ENCODE measurements around the gene RELB.
A peak's percentile ranks its signal among the peaks of the same experiment; 100 is the strongest.

Gene RELB

DNA sequence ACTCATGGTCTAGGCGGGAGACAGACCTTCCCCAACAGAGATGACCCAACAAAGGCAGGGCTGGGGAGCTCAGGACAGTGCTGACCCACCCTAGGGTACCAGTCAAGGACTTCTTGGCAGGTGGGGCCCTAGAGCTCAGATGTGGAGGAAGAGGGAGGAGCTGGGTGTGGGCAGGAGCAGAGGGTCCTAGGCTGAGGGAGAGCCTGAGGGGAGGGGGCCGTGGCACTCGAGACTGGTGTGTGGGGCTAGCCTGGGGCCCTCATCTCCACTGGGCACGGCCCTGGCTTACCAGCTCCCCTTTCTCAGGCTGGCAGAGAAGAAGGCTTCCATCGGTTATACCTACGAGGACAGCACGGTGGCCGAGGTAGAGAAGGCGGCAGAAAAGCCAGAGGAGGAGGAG, 56.2 kb downstream of the RELB start:
- Histone ChIP-seq H3K27ac (ENCODE audit: low read depth, low read length) (peak overlapping the region; percentile 38), H4K20me1 (ENCODE audit: low read depth, low read length) (no peaks in the 10 kb centered on the region)
- TF ChIP-seq CTCF (IDR thresholded peaks at IDR 0.05; ENCODE audit: insufficient read depth, low read length, poor library complexity, severe bottlenecking) (no peak), EZH2phosphoT487 (conservative IDR thresholded peaks at IDR 0.05; ENCODE audit: low read length) (no peak)

DNA sequence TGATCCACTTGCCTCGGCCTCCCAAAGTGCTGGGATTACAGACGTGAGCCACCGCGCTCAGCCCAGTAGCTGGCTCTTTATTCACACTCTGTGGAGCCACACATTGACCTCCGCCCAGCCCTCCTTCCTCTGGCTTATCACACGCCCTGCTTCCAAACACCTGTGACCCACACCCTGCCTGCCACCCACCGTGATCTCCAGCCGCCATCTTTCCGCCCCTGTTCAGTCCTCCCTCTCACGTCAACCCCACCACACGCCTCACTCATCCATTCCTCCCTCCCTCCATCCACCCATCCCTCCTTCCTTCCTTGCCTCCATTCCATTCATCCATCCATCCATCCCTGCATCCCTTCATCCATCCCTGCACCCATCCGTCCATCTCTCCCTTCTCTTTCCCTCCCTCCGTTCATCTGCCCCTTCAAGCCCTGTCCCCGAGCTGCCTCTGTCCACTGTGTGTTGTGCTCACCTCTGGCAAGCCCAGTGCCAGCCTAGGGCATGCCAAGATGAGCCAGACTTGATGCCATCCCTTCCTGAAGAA, 57.4 kb downstream of the RELB start:
- H3K79me2 ChIP-seq (ENCODE audit: insufficient read depth, low read length) = no peaks in the 10 kb centered on the region
- H3K4me3 ChIP-seq (ENCODE audit: insufficient read depth, low read length, poor library complexity, severe bottlenecking) = no peak overlapping the region
- no peak overlapping the region for H3K27ac ChIP-seq (ENCODE audit: low read depth, low read length)
- no peak for TF ChIP-seq CTCF (IDR thresholded peaks at IDR 0.05; ENCODE audit: insufficient read depth, low read length, poor library complexity, severe bottlenecking)
- no peak for TF ChIP-seq EZH2phosphoT487 (conservative IDR thresholded peaks at IDR 0.05; ENCODE audit: low read length)
- no peaks in the 10 kb centered on the region for H3F3A ChIP-seq (ENCODE audit: insufficient read depth)
- H3K27me3 ChIP-seq (ENCODE audit: low read length) = no peaks in the 10 kb centered on the region
- peaks cover 10% of the 10 kb centered on the region for H3K36me3 ChIP-seq (ENCODE audit: low read length)
- no peaks in the 10 kb centered on the region for H3K9me3 ChIP-seq (ENCODE audit: insufficient read depth, low read length)
- H3K4me2 ChIP-seq (ENCODE audit: low read depth, low read length, poor library complexity, severe bottlenecking) = no peak overlapping the region
- H2AFZ ChIP-seq (ENCODE audit: low read depth, low read length, severe bottlenecking) = no peak overlapping the region
- no peaks in the 10 kb centered on the region for H4K20me1 ChIP-seq (ENCODE audit: low read depth, low read length)
- H3K9me2 ChIP-seq (replicated peaks; ENCODE audit: insufficient read depth, low read length) = no peaks in the 10 kb centered on the region
- no peak overlapping the region for H3K9ac ChIP-seq (ENCODE audit: low read length)

More for the DNA sequence above, 56.2 kb downstream of the RELB start:
- H3K27me3 ChIP-seq (ENCODE audit: low read length) = no peaks in the 10 kb centered on the region
- H3K9me2 ChIP-seq (replicated peaks; ENCODE audit: insufficient read depth, low read length) = no peaks in the 10 kb centered on the region
- H3K36me3 ChIP-seq (ENCODE audit: low read length) = peaks cover 7% of the 10 kb centered on the region; the same call in 1 of the 2 replicates
- peaks cover 5% of the 10 kb centered on the region; the same call in 1 of the 2 replicates for H3K79me2 ChIP-seq (ENCODE audit: insufficient read depth, low read length)
- no peak overlapping the region for H3K9ac ChIP-seq (ENCODE audit: low read length)
- H3K9me3 ChIP-seq (ENCODE audit: insufficient read depth, low read length) = no peaks in the 10 kb centered on the region
- no peaks in the 10 kb centered on the region for H3F3A ChIP-seq (ENCODE audit: insufficient read depth)
- H2AFZ ChIP-seq (ENCODE audit: low read depth, low read length, severe bottlenecking) = no peak overlapping the region
- no peak overlapping the region for H3K4me2 ChIP-seq (ENCODE audit: low read depth, low read length, poor library complexity, severe bottlenecking)
- H3K4me3 ChIP-seq (ENCODE audit: insufficient read depth, low read length, poor library complexity, severe bottlenecking) = no peak overlapping the region

DNA sequence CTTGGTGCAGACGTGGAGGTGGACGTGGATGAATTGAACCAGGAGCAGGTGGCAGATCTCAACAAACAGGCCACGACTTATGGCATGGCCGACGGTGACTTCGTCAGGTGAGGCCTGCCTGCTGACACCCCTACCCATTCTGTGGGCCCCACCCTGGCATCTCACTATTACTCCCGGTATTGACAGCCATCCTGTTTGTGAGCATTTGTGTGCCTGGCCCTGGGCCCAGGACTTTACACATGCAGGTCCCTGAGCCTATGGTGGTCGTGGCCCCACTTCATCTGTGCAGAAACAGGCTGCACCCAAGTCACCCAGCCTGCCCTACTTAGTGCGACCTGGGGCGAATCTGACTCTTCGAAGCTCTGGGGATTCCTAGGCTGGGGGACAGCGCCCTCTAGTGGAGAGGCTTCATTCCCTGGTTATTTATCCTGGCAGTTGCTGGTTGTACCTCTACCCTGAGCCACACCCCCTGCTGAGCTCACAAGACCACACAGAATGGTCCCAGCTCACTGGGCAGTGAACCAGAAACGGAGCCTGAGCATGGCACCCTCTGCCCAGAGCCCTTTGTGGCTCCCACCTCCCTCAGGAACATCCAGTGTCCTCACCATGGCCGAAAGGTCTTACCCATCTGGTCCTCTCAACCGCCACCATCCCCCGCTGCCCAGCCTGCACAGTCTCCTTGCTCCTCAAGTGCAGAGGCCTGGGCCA, 58.1 kb downstream of the RELB start:
- Histone ChIP-seq H3K4me2 (ENCODE audit: low read depth, low read length, poor library complexity, severe bottlenecking) (no peak overlapping the region), H3K4me3 (ENCODE audit: insufficient read depth, low read length, poor library complexity, severe bottlenecking) (no peak overlapping the region), H3K9me3 (ENCODE audit: insufficient read depth, low read length) (no peaks in the 10 kb centered on the region), H3F3A (ENCODE audit: insufficient read depth) (no peaks in the 10 kb centered on the region), H3K27ac (ENCODE audit: low read depth, low read length) (no peak overlapping the region), H3K36me3 (ENCODE audit: low read length) (peaks cover 10% of the 10 kb centered on the region), H4K20me1 (ENCODE audit: low read depth, low read length) (no peaks in the 10 kb centered on the region), H3K27me3 (ENCODE audit: low read length) (no peaks in the 10 kb centered on the region), H2AFZ (ENCODE audit: low read depth, low read length, severe bottlenecking) (no peak overlapping the region), H3K9ac (ENCODE audit: low read length) (no peak overlapping the region), H3K9me2 (replicated peaks; ENCODE audit: insufficient read depth, low read length) (no peaks in the 10 kb centered on the region), H3K79me2 (ENCODE audit: insufficient read depth, low read length) (no peaks in the 10 kb centered on the region)
- TF ChIP-seq CTCF (IDR thresholded peaks at IDR 0.05; ENCODE audit: insufficient read depth, low read length, poor library complexity, severe bottlenecking) (peak; percentile 84), EZH2phosphoT487 (conservative IDR thresholded peaks at IDR 0.05; ENCODE audit: low read length) (no peak)
